OCI-LY7 (cell line): ENCODE measurements around the gene EPHA5. TPM values are rescaled to one million over a fixed set of nuclear protein-coding genes. Genes with fewer than 3 reads are reported as not detected.

Experiments used
- BruUV-seq: library from RNA; stranded (reverse); fragments of 400-500 nt; replicated peaks from 2 replicates; lab custom pipeline; 2021; lab: Mats Ljungman, UMichigan
- CTCF ChIA-PET: fragments of 300-600 bp; sonication (Branson Sonifier 250); formaldehyde crosslinking; loops from one replicate; lab custom pipeline; 2022; ENCODE audit warnings: antibody characterized with exemption; ENCODE audit not compliant: unreplicated experiment; lab: Charles Lee
- POLR2A ChIA-PET: fragments of 300-600 bp; sonication (Branson Sonifier 250); formaldehyde crosslinking; loops from one replicate; lab custom pipeline; 2022; ENCODE audit warnings: antibody characterized with exemption; lab: Charles Lee
- DNase-seq: peaks from one replicate; pipeline ENCODE4 v3.0.0-alpha.2; 2015; ENCODE audit warnings: low spot score
- H2AFZ ChIP-seq: fragments of 200-600 bp; sonication (generic), shearing (Covaris generic); 2 replicates; pipeline ENCODE4 v1.6.1; 2014; ENCODE audit warnings: mild to moderate bottlenecking, antibody characterized with exemption, low read length, moderate library complexity
- H3K27ac ChIP-seq: fragments of 200-600 bp; sonication (generic); 2 replicates; pipeline ENCODE4 v1.5.1; 2014; ENCODE audit warnings: mixed run types, low read depth, mild to moderate bottlenecking, moderate library complexity, low read length, inconsistent platforms; ENCODE audit not compliant: poor library complexity, severe bottlenecking
- H3K36me3 ChIP-seq: fragments of 200-600 bp; sonication (generic); 2 replicates; pipeline ENCODE4 v1.6.1; 2014; ENCODE audit warnings: mild to moderate bottlenecking, antibody characterized with exemption, low read length, moderate library complexity, mixed read lengths; ENCODE audit not compliant: insufficient read depth
- H3K4me1 ChIP-seq: fragments of 200-600 bp; sonication (generic); 2 replicates; pipeline ENCODE4 v1.5.1; 2014; ENCODE audit warnings: mild to moderate bottlenecking, low read length; ENCODE audit not compliant: insufficient read depth, poor library complexity, severe bottlenecking
- H3K4me2 ChIP-seq: fragments of 200-600 bp; sonication (generic); 2 replicates; pipeline ENCODE4 v1.6.1; 2014; ENCODE audit warnings: mild to moderate bottlenecking, low read length
- H3K4me3 ChIP-seq: fragments of 200-600 bp; sonication (generic); 2 replicates; pipeline ENCODE4 v1.5.1; 2014; ENCODE audit warnings: mild to moderate bottlenecking, low read depth, low read length; ENCODE audit not compliant: poor library complexity, severe bottlenecking
- H3K79me2 ChIP-seq: fragments of 200-600 bp; sonication (generic); 2 replicates; pipeline ENCODE4 v1.6.1; 2016; ENCODE audit warnings: low read depth, mild to moderate bottlenecking, low read length, moderate library complexity, mixed read lengths; ENCODE audit not compliant: insufficient read depth
- H3K9me2 ChIP-seq: fragments of 200-600 bp; sonication (generic); 2 replicates; pipeline ENCODE4 v1.6.1; 2016; ENCODE audit warnings: mild to moderate bottlenecking, low read length, mixed read lengths; ENCODE audit not compliant: insufficient read depth
- H3K9me3 ChIP-seq: fragments of 200-600 bp; sonication (generic); 2 replicates; pipeline ENCODE4 v1.6.1; 2014; ENCODE audit warnings: mild to moderate bottlenecking, mixed run types, low read length, mixed read lengths
- H4K20me1 ChIP-seq: fragments of 200-600 bp; sonication (generic); 2 replicates; pipeline ENCODE4 v1.6.1; 2014; ENCODE audit warnings: mild to moderate bottlenecking, antibody characterized with exemption, low read length, moderate library complexity, mixed read lengths; ENCODE audit not compliant: insufficient read depth
- EZH2phosphoT487 ChIP-seq: fragments of 200-600 bp; sonication (generic); IDR thresholded peaks from 2 replicates; pipeline ENCODE4 v1.6.1; 2018; ENCODE audit warnings: low read depth, borderline replicate concordance, mild to moderate bottlenecking, mixed run types, antibody characterized with exemption, low read length, moderate library complexity, mixed read lengths
- intact Hi-C: fragments of 100-400 bp; cut with micrococcal nuclease; formaldehyde crosslinking; loops from one replicate; pipeline ENCODE4 v1.10.0; 2022; ENCODE audit not compliant: unreplicated experiment
- total RNA-seq, 2 experiments: library from RNA; depleted of rRNA in 1 of 2; stranded (reverse); fragments of >200 nt in 1 of 2; shearing (Covaris generic) in 1 of 2; gene quantifications; 2 replicates each; pipeline ENCODE4 v1.2.3, GENCODE V29; 2014 to 2022
- TF ChIP-seq, protein P1 (sequence below): fragments of 200-600 bp; sonication (generic); conservative IDR thresholded peaks from 2 replicates; pipeline ENCODE4 v1.5.1; 2014; ENCODE audit warnings: mild to moderate bottlenecking, antibody characterized with exemption, low read length, moderate library complexity, mixed read lengths

Gene EPHA5
- total RNA-seq, 2 experiments from 2014 or later: not detected

DNA sequence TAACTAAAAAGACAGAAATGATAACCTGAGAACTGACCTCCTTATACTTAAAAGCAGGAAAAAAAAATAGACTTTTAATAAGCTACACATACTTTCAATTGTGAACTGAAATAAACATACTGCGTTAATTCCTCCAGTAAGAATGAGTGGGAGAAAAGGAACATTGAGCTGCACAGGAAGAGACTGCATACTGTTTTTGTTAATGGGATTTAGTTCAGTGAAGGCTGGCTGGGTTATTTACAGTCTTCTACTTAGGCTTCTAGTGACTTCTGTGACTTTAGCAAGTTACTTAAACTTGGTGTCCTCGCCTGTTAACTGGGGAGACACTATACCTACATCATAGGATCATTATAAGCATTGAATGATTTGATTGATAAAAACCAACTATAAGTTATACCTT, 213.3 kb downstream of the EPHA5 start:
- H3K79me2 ChIP-seq: no peaks in the 10 kb centered on the region
- no peaks in the 10 kb centered on the region for H3K9me2 ChIP-seq
- H3K36me3 ChIP-seq: no peaks in the 10 kb centered on the region
- no peak overlapping the region for H3K27ac ChIP-seq
- no peaks in the 10 kb centered on the region for H4K20me1 ChIP-seq
- TF ChIP-seq, protein P1, sequence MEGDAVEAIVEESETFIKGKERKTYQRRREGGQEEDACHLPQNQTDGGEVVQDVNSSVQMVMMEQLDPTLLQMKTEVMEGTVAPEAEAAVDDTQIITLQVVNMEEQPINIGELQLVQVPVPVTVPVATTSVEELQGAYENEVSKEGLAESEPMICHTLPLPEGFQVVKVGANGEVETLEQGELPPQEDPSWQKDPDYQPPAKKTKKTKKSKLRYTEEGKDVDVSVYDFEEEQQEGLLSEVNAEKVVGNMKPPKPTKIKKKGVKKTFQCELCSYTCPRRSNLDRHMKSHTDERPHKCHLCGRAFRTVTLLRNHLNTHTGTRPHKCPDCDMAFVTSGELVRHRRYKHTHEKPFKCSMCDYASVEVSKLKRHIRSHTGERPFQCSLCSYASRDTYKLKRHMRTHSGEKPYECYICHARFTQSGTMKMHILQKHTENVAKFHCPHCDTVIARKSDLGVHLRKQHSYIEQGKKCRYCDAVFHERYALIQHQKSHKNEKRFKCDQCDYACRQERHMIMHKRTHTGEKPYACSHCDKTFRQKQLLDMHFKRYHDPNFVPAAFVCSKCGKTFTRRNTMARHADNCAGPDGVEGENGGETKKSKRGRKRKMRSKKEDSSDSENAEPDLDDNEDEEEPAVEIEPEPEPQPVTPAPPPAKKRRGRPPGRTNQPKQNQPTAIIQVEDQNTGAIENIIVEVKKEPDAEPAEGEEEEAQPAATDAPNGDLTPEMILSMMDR: no peak
- TF ChIP-seq EZH2phosphoT487: no peak
- intact Hi-C loops: no loop called here
- ChIA-PET CTCF (no interaction called here), POLR2A (no interaction called here)
- no peak overlapping the region for H2AFZ ChIP-seq
- no peak overlapping the region for H3K4me3 ChIP-seq
- no TSS peak for BruUV-seq
- no peak overlapping the region for H3K4me2 ChIP-seq
- DNase-seq: no peak
- H3K4me1 ChIP-seq: no peaks in the 10 kb centered on the region
- H3K9me3 ChIP-seq: no peaks in the 10 kb centered on the region

DNA sequence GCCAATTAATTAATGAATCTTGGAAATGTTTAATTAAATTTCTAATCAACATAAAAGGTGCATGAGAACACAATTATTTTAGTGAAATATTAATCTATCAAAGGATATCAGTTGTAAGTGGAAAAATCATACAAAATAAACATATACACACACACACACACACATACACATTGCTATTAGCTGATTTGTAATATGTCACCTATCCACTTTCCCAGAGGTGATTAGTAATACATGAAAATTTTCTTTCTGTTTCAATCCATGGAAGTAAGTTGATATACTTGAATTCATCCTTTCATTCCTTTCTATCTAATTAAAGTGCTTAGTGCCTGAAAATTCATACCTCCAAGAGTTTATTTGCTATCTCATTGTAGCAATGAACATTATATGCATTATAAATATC, 213.7 kb downstream of the EPHA5 start:
- Histone ChIP-seq H3K4me3 (no peak overlapping the region), H3K36me3 (no peaks in the 10 kb centered on the region), H3K27ac (no peak overlapping the region), H3K4me1 (no peaks in the 10 kb centered on the region), H3K9me2 (no peaks in the 10 kb centered on the region), H3K79me2 (no peaks in the 10 kb centered on the region), H3K9me3 (no peaks in the 10 kb centered on the region), H3K4me2 (no peak overlapping the region), H4K20me1 (no peaks in the 10 kb centered on the region), H2AFZ (no peak overlapping the region)
- intact Hi-C loops: no loop called here
- DNase-seq: no peak
- ChIA-PET CTCF (no interaction called here), POLR2A (no interaction called here)
- no TSS peak for BruUV-seq
- TF ChIP-seq EZH2phosphoT487: no peak
- TF ChIP-seq, protein P1: no peak

DNA sequence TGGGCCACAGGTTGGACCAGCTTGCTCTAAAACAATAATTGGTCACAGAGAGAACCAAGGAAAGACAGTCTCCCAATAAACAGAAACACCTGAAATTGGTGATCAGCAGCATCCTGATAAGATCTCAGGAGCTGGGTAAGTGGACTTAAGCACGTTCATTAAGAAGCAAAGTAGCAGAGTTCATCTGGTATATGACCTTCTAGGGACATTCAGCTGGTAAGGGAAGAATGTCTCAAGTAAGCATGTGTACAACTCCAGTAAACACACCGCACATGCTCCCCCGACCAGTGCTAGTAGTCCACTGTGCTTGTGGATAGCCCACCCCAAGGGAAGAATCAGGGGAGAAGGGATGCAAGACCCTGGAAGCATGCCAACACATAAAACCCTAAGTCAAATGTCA, 216.9 kb downstream of the EPHA5 start:
- no TSS peak for BruUV-seq
- H3K9me2 ChIP-seq: no peaks in the 10 kb centered on the region
- H3K79me2 ChIP-seq: no peaks in the 10 kb centered on the region
- no peaks in the 10 kb centered on the region for H4K20me1 ChIP-seq
- TF ChIP-seq EZH2phosphoT487: no peak
- TF ChIP-seq, protein P1: no peak
- H3K9me3 ChIP-seq: no peaks in the 10 kb centered on the region
- ChIA-PET POLR2A (no interaction called here), CTCF (no interaction called here)
- no peak overlapping the region for H3K27ac ChIP-seq
- no peak overlapping the region for H2AFZ ChIP-seq
- H3K4me2 ChIP-seq: no peak overlapping the region
- no peaks in the 10 kb centered on the region for H3K36me3 ChIP-seq
- no peak overlapping the region for H3K4me3 ChIP-seq
- no peaks in the 10 kb centered on the region for H3K4me1 ChIP-seq
- intact Hi-C loops: no loop called here
- DNase-seq: no peak
